ENCODE data around the gene ANKRD33. TPM values are rescaled to one million over a fixed set of nuclear protein-coding genes. Genes with fewer than 3 reads are reported as not detected.

Gene ANKRD33
- total RNA-seq, 2 donors from 2014 or later = not detected

DNA sequence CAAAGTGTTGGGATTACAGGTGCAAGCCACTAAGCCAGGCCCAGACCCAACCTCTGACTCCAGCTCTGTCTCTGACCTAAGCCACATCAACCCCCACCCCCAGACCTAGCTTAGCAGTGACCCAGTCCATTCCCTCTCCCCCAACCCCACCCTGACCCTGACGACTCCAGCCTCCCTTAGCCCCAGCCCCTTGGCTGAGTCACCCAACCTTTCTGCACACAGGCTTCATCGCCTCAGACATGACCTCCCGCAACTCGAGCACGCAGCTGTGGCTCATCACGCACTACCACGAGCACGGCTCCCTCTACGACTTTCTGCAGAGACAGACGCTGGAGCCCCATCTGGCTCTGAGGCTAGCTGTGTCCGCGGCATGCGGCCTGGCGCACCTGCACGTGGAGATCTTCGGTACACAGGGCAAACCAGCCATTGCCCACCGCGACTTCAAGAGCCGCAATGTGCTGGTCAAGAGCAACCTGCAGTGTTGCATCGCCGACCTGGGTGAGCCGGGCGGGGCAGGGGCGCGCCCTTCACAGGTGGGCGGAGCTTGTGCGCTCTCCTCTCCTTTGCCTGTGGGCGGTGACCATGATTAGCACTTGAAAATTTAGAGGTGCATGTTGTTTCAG is 27.2 kb downstream of the ANKRD33 start:
- peaks cover 0 to 8% of the 10 kb centered on the region in 2 donors for H3K4me1 ChIP-seq (ENCODE audit: control insufficient read depth in 1 of 2, low read depth in 2 of 2)
- ATAC-seq (ENCODE audit: insufficient number of reproducible peaks, low FRiP score, low read depth) (no peak), DNase-seq (ENCODE audit: low spot score) (no peak)
- no peak for TF ChIP-seq CTCF (IDR thresholded peaks at IDR 0.05)
- H3K4me3 ChIP-seq = no peak overlapping the region
- no peaks in the 10 kb centered on the region for H3K36me3 ChIP-seq
- no peaks in the 10 kb centered on the region for H3K9me3 ChIP-seq
- no peaks in the 10 kb centered on the region for H3K27me3 ChIP-seq (replicated peaks; ENCODE audit: insufficient read depth)
- H3K27ac ChIP-seq = no peak overlapping the region

GRCh38 chr12:51915951-51916350 is 28.0 kb downstream of the ANKRD33 start:
- no peaks in the 10 kb centered on the region for H3K27me3 ChIP-seq (replicated peaks; ENCODE audit: insufficient read depth)
- no peaks in the 10 kb centered on the region for H3K4me1 ChIP-seq (ENCODE audit: control insufficient read depth in 1 of 2, low read depth in 2 of 2)
- H3K9me3 ChIP-seq = no peaks in the 10 kb centered on the region
- H3K36me3 ChIP-seq = no peaks in the 10 kb centered on the region
- TF ChIP-seq CTCF (IDR thresholded peaks at IDR 0.05) = no peak
- H3K4me3 ChIP-seq = no peak overlapping the region
- no peak for ATAC-seq (ENCODE audit: insufficient number of reproducible peaks, low FRiP score, low read depth)
- no peak for DNase-seq (ENCODE audit: low spot score)
- H3K27ac ChIP-seq = no peak overlapping the region

DNA sequence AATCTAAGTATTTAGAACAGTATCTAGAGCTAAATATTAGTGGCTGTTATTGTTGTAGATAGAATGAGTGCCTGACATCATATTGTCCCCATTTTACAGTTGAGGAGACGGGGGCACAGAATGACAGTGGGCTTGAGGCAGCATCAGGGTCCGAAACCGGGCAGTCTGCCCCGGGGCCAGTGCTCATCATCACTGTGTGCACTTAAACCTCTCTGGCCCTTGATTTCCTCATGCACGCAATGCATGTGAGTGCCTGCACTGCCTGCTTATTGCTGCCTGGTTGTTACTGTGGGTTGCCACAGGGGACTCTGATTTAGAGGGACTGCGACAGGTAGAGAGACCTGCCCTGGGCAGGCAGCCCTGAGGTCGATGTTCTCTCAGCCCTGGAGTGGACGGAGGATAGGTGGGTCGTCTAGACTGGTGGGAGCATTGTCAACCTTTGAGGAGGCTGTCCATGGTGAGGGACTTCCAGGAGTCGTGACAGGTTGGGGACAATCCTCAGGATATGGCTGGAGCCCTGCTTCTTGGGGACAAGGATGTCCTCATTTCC is 29.2 kb downstream of the ANKRD33 start:
- H3K4me3 ChIP-seq = no peak overlapping the region
- H3K27me3 ChIP-seq (replicated peaks; ENCODE audit: insufficient read depth) = no peaks in the 10 kb centered on the region
- no peaks in the 10 kb centered on the region for H3K4me1 ChIP-seq (ENCODE audit: control insufficient read depth in 1 of 2, low read depth in 2 of 2)
- no peaks in the 10 kb centered on the region for H3K9me3 ChIP-seq
- H3K27ac ChIP-seq = no peak overlapping the region
- no peaks in the 10 kb centered on the region for H3K36me3 ChIP-seq
- ATAC-seq (ENCODE audit: insufficient number of reproducible peaks, low FRiP score, low read depth) (no peak), DNase-seq (ENCODE audit: low spot score) (no peak)
- TF ChIP-seq CTCF (IDR thresholded peaks at IDR 0.05) = no peak

GRCh38 chr12:51917746-51918453 is 30.0 kb downstream of the ANKRD33 start:
- H3K9me3 ChIP-seq = no peaks in the 10 kb centered on the region
- no peaks in the 10 kb centered on the region for H3K27me3 ChIP-seq (replicated peaks; ENCODE audit: insufficient read depth)
- no peaks in the 10 kb centered on the region for H3K36me3 ChIP-seq
- no peak overlapping the region for H3K4me3 ChIP-seq
- DNase-seq (ENCODE audit: low spot score) (no peak), ATAC-seq (ENCODE audit: insufficient number of reproducible peaks, low FRiP score, low read depth) (no peak)
- no peaks in the 10 kb centered on the region for H3K4me1 ChIP-seq (ENCODE audit: control insufficient read depth in 1 of 2, low read depth in 2 of 2)
- H3K27ac ChIP-seq = no peak overlapping the region
- TF ChIP-seq CTCF (IDR thresholded peaks at IDR 0.05) = no peak

DNA sequence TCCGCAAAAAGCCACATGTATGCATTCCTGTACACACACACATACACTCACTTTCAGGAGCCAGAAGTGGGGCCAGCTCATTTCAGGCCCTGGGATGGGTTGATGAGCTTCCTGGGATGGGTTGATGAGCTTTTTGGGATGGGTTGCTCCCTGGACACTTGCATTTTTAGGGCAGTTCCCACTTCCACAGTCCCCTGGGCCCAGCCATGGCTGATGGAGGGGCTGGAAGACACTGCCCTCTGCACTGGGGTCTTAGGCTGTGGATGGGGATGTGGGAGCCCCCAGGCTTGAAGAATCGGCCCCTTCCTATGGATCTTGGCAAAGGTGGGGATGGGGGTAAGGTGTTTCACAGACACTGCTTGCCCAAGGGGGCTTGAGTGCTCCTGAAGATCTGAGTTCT is 32.1 kb downstream of the ANKRD33 start:
- Histone ChIP-seq H3K4me3 (no peak overlapping the region), H3K27ac (no peak overlapping the region), H3K9me3 (no peaks in the 10 kb centered on the region), H3K27me3 (replicated peaks; ENCODE audit: insufficient read depth) (no peaks in the 10 kb centered on the region), H3K4me1 (ENCODE audit: control insufficient read depth in 1 of 2, low read depth in 2 of 2) (no peaks in the 10 kb centered on the region), H3K36me3 (no peaks in the 10 kb centered on the region)
- ATAC-seq (ENCODE audit: insufficient number of reproducible peaks, low FRiP score, low read depth) (no peak), DNase-seq (ENCODE audit: low spot score) (no peak)
- no peak for TF ChIP-seq CTCF (IDR thresholded peaks at IDR 0.05)

Data from thoracic aorta (tissue), 2 donors.